SK-N-SH treated with all-trans-retinoic acid at 6 μM for 48 hours (cell line): ENCODE measurements around the gene AGAP1.

Experiments used
- ATAC-seq: fragments of 200-7000 bp; cut with Tn5 transposase; 3 replicates; pipeline ENCODE4 v1.9.1; 2020; ENCODE audit warnings: mild to moderate bottlenecking, moderate library complexity
- ARNTL ChIP-seq: fragments of 450-650 bp; formaldehyde crosslinking; IDR thresholded peaks from 2 replicates; pipeline ENCODE4 v1.5.0; 2020; ENCODE audit warnings: low read depth, mild to moderate bottlenecking, moderate library complexity, borderline replicate concordance
- BACH2 ChIP-seq: fragments of 250-450 bp; sonication (Bioruptor Pico); IDR thresholded peaks from 2 replicates; pipeline ENCODE4 v1.9.0; 2021; ENCODE audit warnings: mild to moderate bottlenecking, borderline replicate concordance
- ESRRG ChIP-seq: fragments of 250-450 bp; sonication (Bioruptor Pico); IDR thresholded peaks from 2 replicates; pipeline ENCODE4 v1.6.1; 2021; ENCODE audit warnings: mild to moderate bottlenecking
- GLIS3 ChIP-seq: fragments of 250-450 bp; sonication (Bioruptor Pico); IDR thresholded peaks from 2 replicates; pipeline ENCODE4 v1.5.0; 2020; ENCODE audit warnings: mild to moderate bottlenecking, moderate library complexity
- ISL1 ChIP-seq: fragments of 250-450 bp; sonication (Bioruptor Pico); IDR thresholded peaks from 2 replicates; pipeline ENCODE4 v2.1.2; 2022; ENCODE audit warnings: mild to moderate bottlenecking, moderate library complexity
- PPARA ChIP-seq: fragments of 250-450 bp; sonication (Bioruptor Pico); IDR thresholded peaks from 2 replicates; pipeline ENCODE4 v1.5.0; 2020; ENCODE audit warnings: mild to moderate bottlenecking, borderline replicate concordance
- RARB ChIP-seq: fragments of 250-450 bp; sonication (Bioruptor Pico); IDR thresholded peaks from 2 replicates; pipeline ENCODE4 v1.8.0; 2021; ENCODE audit warnings: mild to moderate bottlenecking, moderate library complexity
- SNAI2 ChIP-seq: fragments of 250-450 bp; sonication (Bioruptor Pico); IDR thresholded peaks from 2 replicates; pipeline ENCODE4 v1.5.0; 2020; ENCODE audit warnings: mild to moderate bottlenecking, moderate library complexity
- TCF4 ChIP-seq: fragments of 250-450 bp; sonication (Bioruptor Pico); IDR thresholded peaks from 2 replicates; pipeline ENCODE4 v1.8.0; 2021; ENCODE audit warnings: mild to moderate bottlenecking, moderate library complexity, borderline replicate concordance
- TOX ChIP-seq: fragments of 250-450 bp; sonication (Bioruptor Pico); IDR thresholded peaks from 2 replicates; pipeline ENCODE4 v1.8.0; 2021; ENCODE audit warnings: mild to moderate bottlenecking, moderate library complexity, borderline replicate concordance
- ZC3H10 ChIP-seq: fragments of 250-450 bp; sonication (Bioruptor Pico); IDR thresholded peaks from 2 replicates; pipeline ENCODE4 v1.5.1; 2021; ENCODE audit warnings: mild to moderate bottlenecking, moderate library complexity
- ZFP3 ChIP-seq: fragments of 250-450 bp; sonication (Bioruptor Pico); IDR thresholded peaks from 2 replicates; pipeline ENCODE4 v1.5.0; 2020; ENCODE audit warnings: mild to moderate bottlenecking, moderate library complexity
- ZFP30 ChIP-seq: fragments of 450-650 bp; formaldehyde crosslinking; IDR thresholded peaks from 2 replicates; pipeline ENCODE4 v1.5.0; 2022; ENCODE audit warnings: mild to moderate bottlenecking, moderate library complexity
- ZNF565 ChIP-seq: fragments of 450-650 bp; formaldehyde crosslinking; conservative IDR thresholded peaks from 2 replicates; pipeline ENCODE4 v1.5.0; 2020; ENCODE audit warnings: low read depth, mild to moderate bottlenecking, moderate library complexity
- ZNF70 ChIP-seq: fragments of 450-650 bp; formaldehyde crosslinking; IDR thresholded peaks from 2 replicates; pipeline ENCODE4 v1.5.0; 2020; ENCODE audit warnings: mild to moderate bottlenecking, moderate library complexity
- ZNF8 ChIP-seq: fragments of 450-650 bp; formaldehyde crosslinking; IDR thresholded peaks from 2 replicates; pipeline ENCODE4 v1.5.0; 2020; ENCODE audit warnings: mild to moderate bottlenecking, moderate library complexity
- TF ChIP-seq, protein P1 (sequence below): fragments of 250-450 bp; sonication (Bioruptor Pico); IDR thresholded peaks from 2 replicates; pipeline ENCODE4 v1.5.0; 2020; ENCODE audit warnings: mild to moderate bottlenecking, moderate library complexity
- TF ChIP-seq, protein P2 (sequence below): fragments of 250-450 bp; sonication (Bioruptor Pico); IDR thresholded peaks from 2 replicates; pipeline ENCODE4 v1.5.1; 2021; ENCODE audit warnings: mild to moderate bottlenecking, moderate library complexity
- TF ChIP-seq, protein P3 (sequence below): fragments of 250-450 bp; sonication (Bioruptor Pico); IDR thresholded peaks from 2 replicates; pipeline ENCODE4 v1.8.0; 2020; ENCODE audit warnings: mild to moderate bottlenecking, moderate library complexity, borderline replicate concordance
- TF ChIP-seq, protein P4 (sequence below): fragments of 250-450 bp; sonication (Bioruptor Pico); IDR thresholded peaks from 2 replicates; pipeline ENCODE4 v1.8.0; 2021; ENCODE audit warnings: low read depth, mild to moderate bottlenecking, moderate library complexity, borderline replicate concordance
- TF ChIP-seq, protein P5 (sequence below): fragments of 250-450 bp; sonication (Bioruptor Pico); IDR thresholded peaks from 2 replicates; pipeline ENCODE4 v1.5.1; 2020; ENCODE audit warnings: low read depth, mild to moderate bottlenecking, moderate library complexity

The AGAP1 gene

DNA sequence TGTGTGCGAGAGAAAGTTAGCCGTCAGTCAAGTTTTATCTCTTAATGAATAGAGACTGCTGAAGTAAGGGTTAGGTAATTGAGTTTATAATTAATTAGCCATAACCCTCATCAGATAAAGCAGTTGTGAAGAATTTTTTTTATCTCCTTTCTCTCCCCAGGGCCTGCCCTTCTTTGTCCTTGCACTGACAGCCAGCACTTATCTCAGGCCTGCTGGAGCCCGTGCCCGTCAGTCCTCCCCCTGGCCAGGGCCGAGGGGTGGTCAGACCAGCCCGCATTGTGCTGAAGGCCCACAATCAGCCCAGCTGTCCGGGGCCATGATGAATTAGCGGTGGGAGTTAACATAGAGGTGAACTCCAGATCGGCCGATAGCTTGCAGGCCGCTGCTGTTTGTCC lies 358.7 kb downstream of the AGAP1 start:
- TF ChIP-seq RARB (CRISPR knock-in tag), result no peak
- no peak for TF ChIP-seq ARNTL (CRISPR knock-in tag)
- no peak for TF ChIP-seq ESRRG
- TF ChIP-seq, protein P1, sequence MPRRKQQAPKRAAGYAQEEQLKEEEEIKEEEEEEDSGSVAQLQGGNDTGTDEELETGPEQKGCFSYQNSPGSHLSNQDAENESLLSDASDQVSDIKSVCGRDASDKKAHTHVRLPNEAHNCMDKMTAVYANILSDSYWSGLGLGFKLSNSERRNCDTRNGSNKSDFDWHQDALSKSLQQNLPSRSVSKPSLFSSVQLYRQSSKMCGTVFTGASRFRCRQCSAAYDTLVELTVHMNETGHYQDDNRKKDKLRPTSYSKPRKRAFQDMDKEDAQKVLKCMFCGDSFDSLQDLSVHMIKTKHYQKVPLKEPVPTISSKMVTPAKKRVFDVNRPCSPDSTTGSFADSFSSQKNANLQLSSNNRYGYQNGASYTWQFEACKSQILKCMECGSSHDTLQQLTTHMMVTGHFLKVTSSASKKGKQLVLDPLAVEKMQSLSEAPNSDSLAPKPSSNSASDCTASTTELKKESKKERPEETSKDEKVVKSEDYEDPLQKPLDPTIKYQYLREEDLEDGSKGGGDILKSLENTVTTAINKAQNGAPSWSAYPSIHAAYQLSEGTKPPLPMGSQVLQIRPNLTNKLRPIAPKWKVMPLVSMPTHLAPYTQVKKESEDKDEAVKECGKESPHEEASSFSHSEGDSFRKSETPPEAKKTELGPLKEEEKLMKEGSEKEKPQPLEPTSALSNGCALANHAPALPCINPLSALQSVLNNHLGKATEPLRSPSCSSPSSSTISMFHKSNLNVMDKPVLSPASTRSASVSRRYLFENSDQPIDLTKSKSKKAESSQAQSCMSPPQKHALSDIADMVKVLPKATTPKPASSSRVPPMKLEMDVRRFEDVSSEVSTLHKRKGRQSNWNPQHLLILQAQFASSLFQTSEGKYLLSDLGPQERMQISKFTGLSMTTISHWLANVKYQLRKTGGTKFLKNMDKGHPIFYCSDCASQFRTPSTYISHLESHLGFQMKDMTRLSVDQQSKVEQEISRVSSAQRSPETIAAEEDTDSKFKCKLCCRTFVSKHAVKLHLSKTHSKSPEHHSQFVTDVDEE (CRISPR knock-in tag), result peak; percentile 37; the same call in 1 of the 2 replicates
- no peak for TF ChIP-seq GLIS3
- TF ChIP-seq ZNF70 (CRISPR knock-in tag), result no peak
- no peak for TF ChIP-seq SNAI2 (CRISPR knock-in tag)
- 0 out of 2 replicates have a peak, but pooled peaks have one; percentile 14 for TF ChIP-seq TCF4 (CRISPR knock-in tag)
- 0 out of 2 replicates have a peak, but pooled peaks have one; percentile 16 for TF ChIP-seq ISL1 (CRISPR knock-in tag)
- no peak for TF ChIP-seq ZFP30 (CRISPR knock-in tag)

DNA sequence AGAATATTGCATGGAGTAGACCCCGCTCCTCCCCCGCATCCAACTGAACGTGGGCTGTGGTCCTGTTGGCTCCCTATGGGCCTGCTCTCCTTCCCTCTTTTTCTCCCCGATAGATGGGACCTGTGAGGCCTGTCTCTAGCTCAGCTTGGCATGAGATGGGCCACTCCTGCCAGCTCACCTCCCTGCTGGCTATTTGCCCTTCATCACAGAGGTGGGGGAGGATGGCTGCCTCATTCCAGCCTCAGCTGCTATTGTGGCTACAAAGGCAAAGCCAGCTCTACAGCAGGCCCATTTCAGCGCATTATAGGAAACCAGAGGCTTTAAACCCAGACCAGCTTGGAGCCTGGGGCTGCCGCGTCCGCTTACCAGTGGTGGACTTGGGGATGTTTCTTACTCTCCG lies 360.4 kb downstream of the AGAP1 start:
- no peak for TF ChIP-seq ZNF70 (CRISPR knock-in tag)
- no peak for TF ChIP-seq ZFP30 (CRISPR knock-in tag)
- no peak for TF ChIP-seq ARNTL (CRISPR knock-in tag)
- TF ChIP-seq, protein P2, sequence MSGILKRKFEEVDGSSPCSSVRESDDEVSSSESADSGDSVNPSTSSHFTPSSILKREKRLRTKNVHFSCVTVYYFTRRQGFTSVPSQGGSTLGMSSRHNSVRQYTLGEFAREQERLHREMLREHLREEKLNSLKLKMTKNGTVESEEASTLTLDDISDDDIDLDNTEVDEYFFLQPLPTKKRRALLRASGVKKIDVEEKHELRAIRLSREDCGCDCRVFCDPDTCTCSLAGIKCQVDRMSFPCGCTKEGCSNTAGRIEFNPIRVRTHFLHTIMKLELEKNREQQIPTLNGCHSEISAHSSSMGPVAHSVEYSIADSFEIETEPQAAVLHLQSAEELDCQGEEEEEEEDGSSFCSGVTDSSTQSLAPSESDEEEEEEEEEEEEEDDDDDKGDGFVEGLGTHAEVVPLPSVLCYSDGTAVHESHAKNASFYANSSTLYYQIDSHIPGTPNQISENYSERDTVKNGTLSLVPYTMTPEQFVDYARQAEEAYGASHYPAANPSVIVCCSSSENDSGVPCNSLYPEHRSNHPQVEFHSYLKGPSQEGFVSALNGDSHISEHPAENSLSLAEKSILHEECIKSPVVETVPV (CRISPR knock-in tag), result no peak
- TF ChIP-seq, protein P3, sequence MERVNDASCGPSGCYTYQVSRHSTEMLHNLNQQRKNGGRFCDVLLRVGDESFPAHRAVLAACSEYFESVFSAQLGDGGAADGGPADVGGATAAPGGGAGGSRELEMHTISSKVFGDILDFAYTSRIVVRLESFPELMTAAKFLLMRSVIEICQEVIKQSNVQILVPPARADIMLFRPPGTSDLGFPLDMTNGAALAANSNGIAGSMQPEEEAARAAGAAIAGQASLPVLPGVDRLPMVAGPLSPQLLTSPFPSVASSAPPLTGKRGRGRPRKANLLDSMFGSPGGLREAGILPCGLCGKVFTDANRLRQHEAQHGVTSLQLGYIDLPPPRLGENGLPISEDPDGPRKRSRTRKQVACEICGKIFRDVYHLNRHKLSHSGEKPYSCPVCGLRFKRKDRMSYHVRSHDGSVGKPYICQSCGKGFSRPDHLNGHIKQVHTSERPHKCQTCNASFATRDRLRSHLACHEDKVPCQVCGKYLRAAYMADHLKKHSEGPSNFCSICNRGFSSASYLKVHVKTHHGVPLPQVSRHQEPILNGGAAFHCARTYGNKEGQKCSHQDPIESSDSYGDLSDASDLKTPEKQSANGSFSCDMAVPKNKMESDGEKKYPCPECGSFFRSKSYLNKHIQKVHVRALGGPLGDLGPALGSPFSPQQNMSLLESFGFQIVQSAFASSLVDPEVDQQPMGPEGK (CRISPR knock-in tag), result no peak
- no peak for TF ChIP-seq ZFP3
- no peak for TF ChIP-seq TCF4 (CRISPR knock-in tag)
- TF ChIP-seq ESRRG, result no peak
- no peak for TF ChIP-seq ZC3H10
- TF ChIP-seq ISL1 (CRISPR knock-in tag), result no peak
- TF ChIP-seq, protein P1 (CRISPR knock-in tag), result no peak
- no peak for TF ChIP-seq ZNF565 (CRISPR knock-in tag)
- no peak for TF ChIP-seq SNAI2 (CRISPR knock-in tag)
- TF ChIP-seq BACH2, result no peak
- TF ChIP-seq PPARA, result no peak
- TF ChIP-seq, protein P4, sequence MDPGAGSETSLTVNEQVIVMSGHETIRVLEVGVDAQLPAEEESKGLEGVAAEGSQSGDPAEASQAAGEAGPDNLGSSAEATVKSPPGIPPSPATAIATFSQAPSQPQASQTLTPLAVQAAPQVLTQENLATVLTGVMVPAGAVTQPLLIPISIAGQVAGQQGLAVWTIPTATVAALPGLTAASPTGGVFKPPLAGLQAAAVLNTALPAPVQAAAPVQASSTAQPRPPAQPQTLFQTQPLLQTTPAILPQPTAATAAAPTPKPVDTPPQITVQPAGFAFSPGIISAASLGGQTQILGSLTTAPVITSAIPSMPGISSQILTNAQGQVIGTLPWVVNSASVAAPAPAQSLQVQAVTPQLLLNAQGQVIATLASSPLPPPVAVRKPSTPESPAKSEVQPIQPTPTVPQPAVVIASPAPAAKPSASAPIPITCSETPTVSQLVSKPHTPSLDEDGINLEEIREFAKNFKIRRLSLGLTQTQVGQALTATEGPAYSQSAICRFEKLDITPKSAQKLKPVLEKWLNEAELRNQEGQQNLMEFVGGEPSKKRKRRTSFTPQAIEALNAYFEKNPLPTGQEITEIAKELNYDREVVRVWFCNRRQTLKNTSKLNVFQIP (CRISPR knock-in tag), result no peak
- TF ChIP-seq TOX, result no peak
- TF ChIP-seq RARB (CRISPR knock-in tag), result no peak
- TF ChIP-seq, protein P5, sequence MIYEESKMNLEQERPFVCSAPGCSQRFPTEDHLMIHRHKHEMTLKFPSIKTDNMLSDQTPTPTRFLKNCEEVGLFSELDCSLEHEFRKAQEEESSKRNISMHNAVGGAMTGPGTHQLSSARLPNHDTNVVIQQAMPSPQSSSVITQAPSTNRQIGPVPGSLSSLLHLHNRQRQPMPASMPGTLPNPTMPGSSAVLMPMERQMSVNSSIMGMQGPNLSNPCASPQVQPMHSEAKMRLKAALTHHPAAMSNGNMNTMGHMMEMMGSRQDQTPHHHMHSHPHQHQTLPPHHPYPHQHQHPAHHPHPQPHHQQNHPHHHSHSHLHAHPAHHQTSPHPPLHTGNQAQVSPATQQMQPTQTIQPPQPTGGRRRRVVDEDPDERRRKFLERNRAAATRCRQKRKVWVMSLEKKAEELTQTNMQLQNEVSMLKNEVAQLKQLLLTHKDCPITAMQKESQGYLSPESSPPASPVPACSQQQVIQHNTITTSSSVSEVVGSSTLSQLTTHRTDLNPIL, result no peak
- TF ChIP-seq ZNF8 (CRISPR knock-in tag), result no peak
- ATAC-seq, result no peak

More for the DNA sequence above, 358.7 kb downstream of the AGAP1 start:
- ATAC-seq, result no peak; the same call in 2 of the 3 replicates
